Right ventricle myocardium inferior (tissue), 1 donor: ENCODE results near the gene DNAH1. TPM values are rescaled to one million over a fixed set of nuclear protein-coding genes. Genes with fewer than 3 reads are reported as not detected.
A peak's percentile ranks its signal among the peaks of the same experiment; 100 is the strongest.

Experiments
- ATAC-seq: fragments of 200-7000 bp; cut with Tn5 transposase; one replicate; pipeline ENCODE4 v1.9.1; 2020; ENCODE audit warnings: mild to moderate bottlenecking, moderate library complexity
- DNase-seq: peaks from one replicate; pipeline ENCODE4 v3.0.0; 2021; ENCODE audit errors: missing footprints
- intact Hi-C: fragments of 100-400 bp; cut with DNase I; formaldehyde crosslinking; loops from one replicate; pipeline ENCODE4 v1.11.0; 2022
- total RNA-seq: library from RNA; stranded (reverse); fragmentation: NEBNext Ultra II Directional; extraction: Animal tissue kit (Norgen Biotek cat#: 25700); gene quantifications from one replicate; pipeline ENCODE4 v1.2.1, GENCODE V29; 2021
- donor health status: DM: no; HTN: yes; CAD: no; lungs with severe emphysema.

Gene DNAH1
- total RNA-seq, 1 donor from 2014 or later = 2.2 TPM

DNA sequence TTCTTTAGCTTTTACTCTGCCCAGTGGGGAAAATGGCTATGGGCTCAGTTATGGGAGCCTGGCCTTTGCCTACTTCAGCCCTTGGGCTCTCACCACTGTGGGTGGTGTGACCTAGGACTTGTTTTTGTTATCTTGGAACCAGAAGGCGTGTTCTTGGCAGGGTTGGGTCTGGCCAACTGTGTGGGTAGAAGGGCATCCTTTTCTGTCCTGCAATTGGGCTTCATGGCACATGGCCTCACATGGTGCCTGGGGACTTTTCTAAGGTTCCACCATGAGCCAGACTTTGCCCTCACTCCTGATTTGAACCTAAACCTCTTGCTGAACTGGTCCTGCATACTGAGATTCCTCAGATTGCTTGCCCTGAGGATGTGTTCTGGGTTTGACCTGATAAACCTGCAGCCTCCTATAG lies 26.8 kb upstream of the DNAH1 start:
- DNase-seq (no peak), ATAC-seq (no peak)
- intact Hi-C loops = no loop called here

DNA sequence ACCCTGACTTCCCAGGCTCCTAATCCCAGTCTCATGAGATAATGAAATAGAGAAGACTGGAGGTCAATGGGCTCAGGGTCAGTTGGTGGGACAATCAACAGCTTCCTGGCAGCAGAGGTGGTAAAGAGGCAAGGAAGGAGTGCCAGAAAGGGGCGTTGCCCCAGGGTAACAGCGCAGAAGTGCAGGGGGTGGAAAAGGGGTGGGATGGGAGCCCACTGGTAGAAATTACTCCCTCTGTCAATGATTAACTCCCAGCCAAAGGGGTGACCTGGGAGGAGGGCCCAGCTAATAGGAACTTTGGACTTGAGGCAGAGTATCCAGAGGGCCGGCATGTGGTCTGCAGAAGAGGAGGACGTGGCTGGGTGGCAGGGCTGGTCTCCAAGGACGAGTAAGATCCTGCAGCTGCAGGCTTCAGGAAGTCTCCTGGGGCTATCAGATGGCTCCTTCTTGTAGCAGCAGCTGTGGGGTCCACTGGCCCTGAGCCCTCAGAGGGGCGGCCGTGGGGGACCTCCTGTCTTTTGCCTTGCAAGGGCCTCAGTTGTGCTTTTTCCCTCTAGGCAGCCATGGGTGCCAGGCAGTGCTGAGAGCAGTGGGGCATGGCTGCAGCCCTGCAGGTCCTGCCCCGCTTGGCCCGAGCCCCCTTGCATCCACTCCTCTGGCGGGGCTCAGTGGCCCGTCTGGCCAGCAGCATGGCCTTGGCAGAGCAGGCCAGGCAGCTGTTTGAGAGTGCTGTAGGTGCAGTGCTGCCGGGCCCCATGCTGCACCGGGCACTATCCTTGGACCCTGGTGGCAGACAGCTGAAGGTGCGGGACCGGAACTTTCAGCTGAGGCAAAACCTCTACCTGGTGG lies 26.1 kb upstream of the DNAH1 start:
- ATAC-seq (no peak), DNase-seq (peak; percentile 68)
- intact Hi-C loops = no loop called here

DNA sequence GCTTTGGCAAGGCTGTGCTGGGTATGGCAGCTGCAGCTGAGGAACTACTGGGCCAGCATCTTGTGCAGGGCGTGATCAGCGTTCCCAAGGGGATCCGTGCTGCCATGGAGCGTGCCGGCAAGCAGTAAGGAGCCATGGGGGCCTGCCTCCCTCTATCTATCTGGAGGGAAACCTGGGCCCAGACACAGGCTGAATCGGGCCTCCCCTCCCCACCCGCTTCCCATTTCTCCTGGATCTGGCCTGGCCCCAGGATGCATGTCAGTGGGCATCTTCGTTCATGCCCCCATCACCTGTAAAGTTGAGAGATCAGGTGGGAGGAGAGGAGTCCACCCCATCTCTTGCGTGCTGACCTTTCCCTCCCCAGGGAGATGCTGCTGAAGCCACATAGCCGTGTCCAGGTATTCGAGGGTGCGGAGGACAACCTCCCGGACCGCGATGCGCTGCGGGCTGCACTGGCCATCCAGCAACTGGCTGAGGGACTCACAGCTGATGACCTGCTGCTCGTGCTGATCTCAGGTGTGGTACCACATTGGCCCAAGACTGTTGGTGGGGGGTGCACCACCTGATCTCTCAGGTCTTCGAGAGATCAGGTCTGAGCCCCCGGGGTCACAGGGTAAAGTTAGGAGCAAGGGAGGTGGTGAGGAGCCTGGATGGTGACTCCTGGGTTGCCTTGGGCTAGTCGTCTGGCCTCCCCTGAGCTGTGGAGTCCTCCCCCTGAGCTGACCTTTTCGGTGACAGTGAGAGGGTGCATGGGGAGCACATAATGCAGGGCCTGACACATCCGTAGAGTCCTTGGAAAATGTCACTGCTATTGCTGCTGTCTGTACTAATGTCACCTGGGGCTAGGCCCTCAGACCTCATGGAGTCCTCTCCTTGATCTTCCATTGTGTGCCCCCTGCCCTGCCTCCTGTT lies 25.3 kb upstream of the DNAH1 start:
- no peak for DNase-seq
- intact Hi-C loops = loop anchor here (1.0 kb wide), 1 partner anchor 48 kb away; no protein-coding TSS in a partner anchor
- ATAC-seq = no peak

DNA sequence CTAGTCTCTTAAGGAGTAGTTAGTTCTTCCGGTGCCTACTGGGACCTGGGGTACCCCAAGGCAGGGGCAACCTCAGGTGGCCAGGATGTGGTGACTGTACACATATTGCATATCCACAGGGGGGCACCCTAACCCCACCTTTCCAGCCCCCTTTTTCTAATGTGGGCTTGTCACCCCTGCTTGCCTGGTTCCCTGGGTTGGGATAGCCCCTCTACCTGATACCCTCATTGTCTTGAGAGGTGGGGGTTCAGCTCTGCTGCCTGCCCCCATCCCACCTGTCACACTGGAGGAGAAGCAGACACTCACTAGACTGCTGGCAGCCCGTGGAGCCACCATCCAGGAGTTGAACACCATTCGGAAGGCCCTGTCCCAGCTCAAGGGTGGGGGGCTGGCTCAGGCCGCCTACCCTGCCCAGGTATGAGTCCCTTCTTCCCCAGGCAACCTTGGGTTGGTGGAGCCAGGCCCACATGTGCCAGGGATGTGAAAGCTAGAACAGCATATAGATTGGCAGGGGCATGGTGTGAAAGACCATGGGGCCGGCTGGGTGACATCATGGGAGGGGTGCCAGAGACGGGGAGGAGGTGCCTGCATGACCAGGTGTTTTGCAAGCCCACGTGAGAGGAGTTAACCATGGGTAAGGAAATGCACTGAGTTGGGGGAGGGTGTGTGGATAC lies 24.5 kb upstream of the DNAH1 start:
- no peak for ATAC-seq
- no peak for DNase-seq
- intact Hi-C loops = loop anchor here (1.0 kb wide), 1 partner anchor 48 kb away; no protein-coding TSS in a partner anchor

DNA sequence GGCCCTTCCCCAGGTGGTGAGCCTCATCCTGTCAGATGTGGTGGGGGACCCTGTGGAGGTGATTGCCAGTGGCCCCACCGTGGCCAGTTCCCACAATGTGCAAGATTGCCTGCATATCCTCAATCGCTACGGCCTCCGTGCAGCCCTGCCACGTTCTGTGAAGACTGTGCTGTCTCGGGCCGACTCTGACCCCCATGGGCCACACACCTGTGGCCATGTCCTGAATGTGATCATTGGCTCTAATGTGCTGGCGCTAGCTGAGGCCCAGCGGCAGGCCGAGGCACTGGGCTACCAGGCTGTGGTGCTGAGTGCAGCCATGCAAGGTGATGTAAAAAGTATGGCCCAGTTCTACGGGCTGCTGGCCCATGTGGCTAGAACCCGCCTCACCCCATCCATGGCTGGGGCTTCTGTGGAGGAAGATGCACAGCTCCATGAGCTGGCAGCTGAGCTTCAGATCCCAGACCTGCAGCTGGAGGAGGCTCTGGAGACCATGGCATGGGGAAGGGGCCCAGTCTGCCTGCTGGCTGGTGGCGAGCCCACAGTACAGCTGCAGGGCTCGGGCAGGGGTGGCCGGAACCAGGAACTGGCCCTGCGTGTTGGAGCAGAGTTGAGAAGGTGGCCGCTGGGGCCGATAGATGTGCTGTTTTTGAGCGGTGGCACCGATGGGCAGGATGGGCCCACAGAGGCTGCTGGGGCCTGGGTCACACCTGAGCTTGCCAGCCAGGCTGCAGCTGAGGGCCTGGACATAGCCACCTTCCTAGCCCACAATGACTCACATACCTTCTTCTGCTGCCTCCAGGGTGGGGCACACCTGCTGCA lies 23.7 kb upstream of the DNAH1 start:
- intact Hi-C loops = no loop called here
- DNase-seq (no peak), ATAC-seq (no peak)

DNA sequence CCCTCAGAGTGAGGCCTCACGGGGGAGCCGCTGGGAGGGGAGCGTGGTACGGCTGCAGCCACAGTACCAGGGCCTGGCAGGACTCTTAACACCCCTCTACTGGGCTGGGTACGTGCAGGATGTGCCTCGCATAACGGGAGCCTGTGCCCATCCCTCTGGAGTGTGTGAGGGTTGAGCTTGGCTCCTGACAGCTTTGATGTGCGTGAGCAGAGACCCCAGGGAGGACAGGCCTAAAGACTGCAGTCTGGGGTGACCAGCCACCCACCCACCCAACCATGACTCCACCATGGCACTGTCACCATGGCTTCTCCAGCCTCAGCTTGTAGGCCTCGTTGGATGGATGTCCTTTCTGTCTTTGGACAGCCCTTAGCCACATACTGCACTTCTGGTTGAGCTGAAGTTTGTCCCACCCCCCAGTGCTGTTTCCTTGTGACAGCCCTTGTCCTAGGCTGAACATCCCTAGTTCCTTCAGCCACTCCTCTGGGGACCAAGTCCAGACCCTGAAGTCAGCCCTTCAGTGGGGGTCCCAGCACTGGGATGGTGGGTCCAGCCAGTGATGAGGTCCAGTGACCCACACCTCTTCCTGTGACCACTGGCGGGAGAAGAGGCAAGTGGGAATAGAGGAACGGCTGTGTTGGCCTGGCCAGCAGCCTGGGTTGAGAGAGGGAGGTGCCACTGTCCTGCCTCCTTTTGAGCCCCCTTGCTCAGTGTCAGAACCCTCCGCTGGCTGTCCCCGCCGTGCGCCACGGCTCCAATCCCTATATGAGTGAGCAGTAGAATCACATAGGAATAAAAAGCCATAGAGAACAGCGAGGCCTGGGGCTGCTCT lies 22.4 kb upstream of the DNAH1 start:
- intact Hi-C loops = no loop called here
- DNase-seq (no peak), ATAC-seq (no peak)

DNA sequence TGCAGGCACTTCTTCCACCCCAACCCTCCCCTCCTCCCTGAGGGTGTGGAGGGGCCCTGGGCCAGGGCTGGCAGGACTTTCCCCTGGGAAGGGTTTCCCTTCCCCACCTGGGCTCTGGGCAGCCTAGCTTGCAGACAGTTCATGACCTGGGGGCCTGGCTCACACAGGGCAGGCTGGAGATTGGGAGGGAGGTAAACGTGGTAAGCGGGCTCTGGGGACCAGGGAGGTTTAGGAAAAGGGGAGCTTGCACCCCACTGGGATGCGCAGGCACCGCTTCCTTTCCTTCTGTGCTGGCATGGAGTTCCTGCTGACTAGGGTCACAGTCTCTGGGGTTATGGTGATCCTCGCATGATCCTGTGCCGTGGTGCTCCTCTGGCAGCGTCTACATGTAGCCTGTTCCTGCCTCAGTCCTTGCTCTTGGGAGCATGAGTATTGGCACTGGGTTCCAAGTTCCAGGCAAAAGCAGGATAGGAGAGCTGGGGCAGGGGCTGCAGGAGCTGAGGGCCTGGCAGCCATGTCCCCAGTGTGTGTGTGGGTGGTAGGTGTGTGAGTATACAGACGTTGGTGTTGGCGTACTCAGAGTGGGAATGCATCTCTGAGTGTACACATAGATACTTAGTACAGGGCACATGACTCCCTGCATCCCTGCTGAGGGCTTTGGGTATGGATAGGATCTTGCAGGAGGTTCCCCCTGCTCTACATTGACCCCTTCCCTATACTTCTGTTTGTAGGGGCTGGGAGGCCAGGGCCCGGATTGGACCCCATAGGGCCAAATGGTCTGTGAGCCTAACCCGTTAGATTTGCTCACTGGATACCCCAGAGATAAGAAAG lies 21.6 kb upstream of the DNAH1 start:
- DNase-seq (no peak), ATAC-seq (no peak)
- intact Hi-C loops = no loop called here

DNA sequence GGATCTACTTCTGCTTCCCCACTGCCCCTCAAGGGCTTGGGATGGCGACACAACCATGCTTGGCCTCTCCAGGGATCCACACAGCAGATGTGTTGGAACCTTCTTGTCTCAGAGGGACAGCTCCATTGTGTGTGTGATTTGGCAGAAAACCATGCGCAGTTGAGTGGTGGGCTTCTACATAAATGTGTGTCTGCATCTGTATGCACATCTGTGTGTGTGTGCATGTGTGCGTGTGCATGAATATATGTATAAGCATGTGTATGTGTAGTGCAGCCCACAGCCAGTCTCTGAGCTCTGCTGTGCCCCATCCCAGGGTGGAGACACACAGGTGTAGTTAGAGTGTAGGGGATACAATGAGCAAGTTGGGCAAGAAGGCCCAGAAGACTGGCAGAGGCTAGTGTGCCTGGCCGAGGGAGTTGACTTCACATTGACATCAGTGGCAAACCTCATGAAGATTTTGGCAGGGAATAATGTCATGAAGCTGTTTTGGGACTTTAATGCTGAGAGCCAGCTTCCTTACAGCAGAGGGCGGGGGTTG lies 20.4 kb upstream of the DNAH1 start:
- DNase-seq (no peak), ATAC-seq (no peak)
- intact Hi-C loops = no loop called here

DNA sequence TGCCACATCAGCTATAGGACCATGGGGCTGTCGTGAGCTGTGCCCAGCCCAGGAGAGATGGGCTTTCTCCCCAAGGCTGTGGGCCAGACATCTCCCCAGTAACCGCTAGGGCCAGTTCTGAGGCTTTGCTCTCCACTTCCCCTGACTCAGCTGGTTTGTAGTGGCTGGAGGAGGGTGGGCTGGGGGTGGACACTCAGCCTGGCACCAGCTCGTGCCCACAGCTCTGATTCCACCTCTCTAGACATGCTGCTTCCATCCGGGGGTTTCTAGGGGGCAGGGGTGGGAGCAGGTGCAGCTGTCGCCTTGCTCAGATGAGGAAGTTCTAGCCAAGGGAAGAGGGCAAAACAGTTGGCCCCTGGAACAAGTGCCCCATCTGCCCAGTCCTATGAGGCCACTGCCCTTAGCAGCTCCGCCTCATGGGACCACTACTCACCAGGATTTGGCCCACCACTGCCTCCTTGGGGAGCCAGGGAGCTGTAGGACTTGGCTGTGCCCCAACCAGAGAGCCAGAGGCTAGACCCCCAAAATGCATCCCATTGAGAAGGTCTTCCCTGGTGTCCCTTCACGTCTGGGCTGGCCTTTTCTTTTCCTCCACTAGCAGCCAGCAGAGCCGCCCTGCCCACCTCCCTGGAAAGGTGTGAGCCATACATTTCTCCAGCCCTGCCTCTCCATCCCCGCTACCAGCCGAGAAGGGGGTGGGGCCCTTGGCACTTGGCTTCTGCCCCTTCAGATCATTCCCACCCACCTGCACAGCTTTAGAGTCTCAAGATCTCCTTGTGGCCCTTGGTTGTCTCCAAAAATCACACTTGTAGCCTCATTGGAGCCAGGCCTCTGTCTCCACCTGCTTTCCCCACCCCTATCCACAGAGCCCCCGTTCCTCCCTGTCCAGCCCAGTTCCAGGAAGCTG lies 18.6 kb upstream of the DNAH1 start:
- ATAC-seq (no peak), DNase-seq (no peak)
- intact Hi-C loops = no loop called here

DNA sequence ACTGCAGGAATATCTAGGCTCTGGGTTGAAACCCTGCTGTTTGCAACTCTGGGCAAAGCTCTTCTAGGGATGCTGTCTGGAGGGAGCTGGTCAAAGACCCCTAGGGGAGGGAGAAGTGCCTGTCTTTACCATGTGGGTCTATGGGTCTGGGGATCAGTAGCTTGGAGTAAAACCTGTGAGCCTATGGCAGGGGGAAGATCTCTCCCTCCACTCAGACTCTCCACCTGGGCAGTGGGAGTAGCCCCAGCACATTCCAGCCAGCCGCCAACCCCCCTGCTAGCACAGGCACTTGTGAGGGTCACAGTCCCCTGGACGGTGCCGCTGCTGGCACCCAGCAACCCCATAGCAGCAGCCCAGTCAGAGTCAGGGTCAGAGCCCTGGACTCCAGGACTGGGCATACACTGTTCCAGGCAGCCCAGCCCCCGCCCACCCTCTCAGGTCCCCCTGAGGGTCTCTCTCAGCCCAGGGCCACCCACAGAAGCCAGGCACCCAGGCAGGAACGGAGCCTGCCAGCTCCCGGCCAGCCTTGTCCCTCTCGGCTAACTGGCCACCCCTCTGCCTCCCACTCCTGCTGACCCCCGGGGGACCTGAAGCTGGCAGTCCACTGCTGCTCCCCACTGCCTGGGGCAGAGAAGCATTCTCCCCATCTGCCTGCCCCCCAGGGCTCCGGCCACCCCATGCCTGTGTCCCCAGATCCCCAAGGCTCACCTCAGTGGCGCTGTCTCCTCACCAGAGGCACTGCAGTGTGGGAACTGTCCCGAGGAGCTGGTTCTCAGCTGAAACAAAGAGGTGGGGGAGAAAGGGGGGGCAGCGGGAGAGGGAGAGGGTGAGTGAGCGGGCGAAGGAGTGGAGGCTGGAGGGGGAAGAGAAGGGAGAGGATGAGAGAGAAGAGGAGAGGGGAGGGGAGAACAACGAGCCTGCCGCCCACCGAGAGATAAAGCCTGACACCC lies 17.7 kb upstream of the DNAH1 start:
- no peak for ATAC-seq
- intact Hi-C loops = no loop called here
- no peak for DNase-seq

DNA sequence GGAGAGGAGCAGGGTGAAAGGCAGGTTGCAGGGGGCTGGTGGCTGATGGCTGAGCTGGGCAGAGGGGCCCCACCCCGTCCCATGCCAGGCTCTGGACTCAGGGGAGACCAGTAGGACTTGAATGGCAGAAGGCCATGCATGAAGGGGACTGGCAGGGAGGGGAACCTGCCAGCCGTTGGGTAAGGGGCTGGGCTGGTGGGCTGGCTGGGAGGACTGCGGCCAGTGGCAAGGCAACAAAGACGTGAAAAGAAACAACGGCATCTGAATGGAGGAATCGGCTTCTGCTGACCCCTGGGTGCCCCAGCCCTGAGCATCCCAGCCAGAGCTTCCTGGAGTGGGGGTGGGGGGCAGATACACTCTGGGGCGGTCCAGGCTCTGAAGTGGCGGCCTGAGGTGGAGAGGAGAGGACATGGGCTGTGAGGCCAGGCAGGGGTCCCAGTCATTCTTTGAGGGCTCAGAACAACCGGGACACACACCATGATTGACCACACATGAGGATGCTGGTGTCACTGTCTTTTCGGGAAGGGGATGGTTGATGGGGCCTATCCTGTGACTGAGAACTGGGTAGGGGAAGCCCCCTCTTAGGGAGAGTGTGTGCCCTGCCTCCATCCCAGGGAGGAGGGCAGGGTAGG lies 16.8 kb upstream of the DNAH1 start:
- no peak for ATAC-seq
- no peak for DNase-seq
- intact Hi-C loops = no loop called here

DNA sequence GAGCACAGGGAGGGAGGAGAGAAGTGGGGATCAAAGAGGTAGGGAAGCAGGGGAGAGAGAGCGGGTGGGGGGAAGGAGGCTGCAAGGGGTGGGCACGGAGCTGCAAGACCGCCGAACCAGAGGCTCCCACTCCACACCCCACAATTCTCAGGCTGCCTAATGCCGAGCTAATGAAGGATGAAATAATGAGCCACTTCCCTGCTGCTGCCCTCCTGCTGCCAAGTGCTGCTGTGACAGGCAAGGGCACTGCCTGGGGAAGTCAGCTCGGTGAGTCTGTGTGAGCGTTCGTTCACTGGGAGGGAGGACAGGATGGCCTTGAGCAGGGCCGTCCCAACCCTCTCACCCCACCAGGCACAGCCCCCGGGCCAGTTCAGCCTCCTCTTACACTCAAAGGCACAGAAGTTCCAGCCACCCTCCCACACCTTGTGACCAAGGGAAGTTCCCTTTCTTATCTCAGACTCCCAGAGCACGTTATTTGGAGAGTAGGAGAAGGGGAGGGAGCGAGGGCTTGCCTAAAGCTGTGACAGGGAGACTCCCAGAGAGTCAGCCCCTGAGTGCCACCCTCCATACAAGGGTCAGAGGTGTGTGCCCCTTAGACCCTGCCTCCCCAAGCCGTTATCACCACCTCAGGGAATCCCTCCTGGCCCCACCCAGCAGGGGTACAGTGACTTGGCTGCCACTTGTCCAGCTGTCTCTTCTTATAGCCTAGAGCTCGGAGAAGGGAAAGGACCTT lies 16.1 kb upstream of the DNAH1 start:
- ATAC-seq (peak; percentile 81), DNase-seq (no peak)
- intact Hi-C loops = no loop called here

DNA sequence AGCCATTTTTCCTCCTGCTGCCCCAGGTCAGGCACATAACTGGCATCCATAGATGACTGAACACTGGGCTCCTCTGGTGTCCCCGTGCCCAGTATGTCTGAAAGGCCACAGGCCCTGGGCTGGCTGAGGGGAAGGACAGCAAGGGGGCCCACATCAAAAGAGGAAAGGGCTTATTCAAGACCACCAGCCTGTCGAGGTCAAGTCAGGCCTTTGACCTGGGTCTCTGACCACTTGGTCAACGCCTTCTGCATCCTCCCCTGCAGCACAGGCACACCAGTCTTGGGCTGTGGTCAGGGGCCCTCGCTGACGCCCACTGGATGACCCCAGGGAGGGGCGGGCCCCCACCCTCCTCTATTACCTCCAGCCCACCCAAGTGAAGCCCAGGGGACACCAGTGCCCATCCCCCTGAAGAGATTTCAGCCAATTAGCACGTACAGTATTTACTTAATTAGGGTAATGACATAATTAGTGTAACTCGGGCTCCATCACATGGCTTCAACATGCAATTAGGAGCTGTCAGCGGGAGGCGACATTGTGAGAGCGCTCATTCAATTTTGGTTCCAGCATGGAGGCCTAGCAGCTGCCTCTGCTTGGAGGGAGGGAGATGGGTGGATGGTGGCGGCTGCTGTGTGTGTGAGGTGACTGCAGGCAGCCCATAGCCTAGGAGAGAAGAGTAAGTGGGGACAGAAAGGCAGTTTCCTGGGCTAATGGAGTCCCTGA lies 13.5 kb upstream of the DNAH1 start:
- intact Hi-C loops = no loop called here
- DNase-seq (no peak), ATAC-seq (no peak)
